RWPE1 (cell line): Measurements from ENCODE around the gene PLXNB3.
"Not testable (repeated sequence)": the region's sequence is repeated elsewhere in the genome, so short reads cannot be mapped to it uniquely, and the experiment has no call there.

ENCODE experiments used
- CTCF ChIA-PET: fragments of 350-600 bp; sonication (Branson Sonifier 250); formaldehyde crosslinking; extraction: SDS; loops from one replicate; lab custom pipeline; 2021; lab: Yijun Ruan, JAX
- POLR2A ChIA-PET: fragments of 400-600 bp; formaldehyde crosslinking; extraction: SDS; loops from one replicate; lab custom pipeline; 2020; ENCODE audit warnings: antibody characterized with exemption; ENCODE audit not compliant: low non-redundant PET; lab: Yijun Ruan, JAX
- DNase-seq: peaks from one replicate; pipeline ENCODE4 v3.0.0; 2012; ENCODE audit warnings: low spot score
- H3K27ac ChIP-seq: fragments of 450-650 bp; 2 replicates; pipeline ENCODE4 v1.5.1; 2017
- CTCF ChIP-seq: fragments of 450-650 bp; conservative IDR thresholded peaks from 2 replicates; pipeline ENCODE4 v1.5.1; 2017; ENCODE audit warnings: low read depth, mild to moderate bottlenecking

PLXNB3 gene

GRCh38 chrX:153744210-153745066 lies 19.6 kb upstream of the PLXNB3 start:
- DNase-seq, result no peak

GRCh38 chrX:153745067-153745433 lies 19.0 kb upstream of the PLXNB3 start:
- CTCF ChIA-PET, POLR2A ChIA-PET, DNase-seq, H3K27ac ChIP-seq: not testable (repeated sequence)

More at GRCh38 chrX:153744210-153745066, 19.6 kb upstream of the PLXNB3 start:
- CTCF ChIA-PET, result no interaction called here
- H3K27ac ChIP-seq, result peak overlapping the region; percentile 82
- TF ChIP-seq CTCF, result no peak
- POLR2A ChIA-PET, result no interaction called here

- no peak overlapping the region for H3K27ac ChIP-seq
- ChIA-PET CTCF (no interaction called here), POLR2A (no interaction called here)
- no peak for TF ChIP-seq CTCF
- no peak for DNase-seq
These were observed 17.7 kb upstream of the PLXNB3 start for GRCh38 chrX:153746359-153746758.

GRCh38 chrX:153746991-153747390 lies 17.1 kb upstream of the PLXNB3 start:
- POLR2A ChIA-PET, CTCF ChIA-PET, H3K27ac ChIP-seq: not testable (repeated sequence)

GRCh38 chrX:153749017-153749416 lies 15.0 kb upstream of the PLXNB3 start:
- H3K27ac ChIP-seq, CTCF ChIA-PET, DNase-seq, POLR2A ChIA-PET: not testable (repeated sequence)

More at GRCh38 chrX:153746991-153747390, 17.1 kb upstream of the PLXNB3 start:
- not testable (repeated sequence) for DNase-seq

- no peak for DNase-seq
- ChIA-PET CTCF (no interaction called here), POLR2A (no interaction called here)
- TF ChIP-seq CTCF, result no peak
- H3K27ac ChIP-seq, result no peak overlapping the region
These were observed 13.8 kb upstream of the PLXNB3 start for GRCh38 chrX:153750127-153750774.

GRCh38 chrX:153755136-153755535 lies 8.9 kb upstream of the PLXNB3 start:
- no peak overlapping the region for H3K27ac ChIP-seq
- DNase-seq, result no peak
- TF ChIP-seq CTCF, result no peak
- ChIA-PET CTCF (interaction anchor here (0.6 kb wide), 1 partner anchor 23 kb away, joined by 3 read pairs; no protein-coding TSS in a partner anchor), POLR2A (no interaction called here)

GRCh38 chrX:153761863-153762262 lies 2.2 kb upstream of the PLXNB3 start:
- TF ChIP-seq CTCF, result no peak
- DNase-seq, result no peak
- POLR2A ChIA-PET, result interaction anchor here (0.6 kb wide), 1 partner anchor 246 kb away, joined by 3 read pairs; no protein-coding TSS in a partner anchor
- no peak overlapping the region for H3K27ac ChIP-seq
- CTCF ChIA-PET, result no interaction called here
